Uterus (tissue), 2 donors: ENCODE measurements around the gene ZNF831.

Experiments
- POLR2A ChIP-seq, 2 donors: fragments of 450-650 bp; IDR thresholded peaks; one replicate each; pipeline ENCODE4 v1.6.1; 2016; ENCODE audit warnings: antibody characterized with exemption in 2 of 2, mild to moderate bottlenecking in 1 of 2, moderate library complexity in 1 of 2
- TF ChIP-seq, protein P1 (sequence below), 4 experiments: fragments of 200-600 bp in 2 of 4; fragments of 450-650 bp in 2 of 4; sonication (generic) in 2 of 4; IDR thresholded peaks; one replicate each; pipeline ENCODE4 v1.5.1; 2016 to 2019; ENCODE audit warnings: antibody characterized with exemption in 4 of 4, mild to moderate bottlenecking in 2 of 4, moderate library complexity in 1 of 4

DNA sequence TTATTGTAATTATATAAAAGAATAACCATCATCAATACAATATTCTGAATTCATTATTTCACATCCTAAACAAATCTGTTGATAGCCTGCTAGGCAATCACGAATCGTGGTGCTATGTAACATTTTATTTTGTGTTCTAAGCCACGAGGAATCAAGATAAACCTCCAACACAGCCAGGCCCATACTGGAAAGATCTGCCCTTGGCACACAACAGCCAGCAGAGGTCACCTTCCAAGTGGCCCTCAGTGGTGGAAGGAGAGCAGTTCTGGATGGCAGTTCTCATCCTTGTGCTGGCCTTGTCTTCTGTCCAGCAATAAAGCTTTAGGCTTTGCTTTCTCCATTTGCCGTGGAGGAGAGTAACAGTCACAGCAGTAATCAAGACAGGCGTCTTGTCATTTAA lies 13.2 kb downstream of the ZNF831 start:
- TF ChIP-seq, protein P1, sequence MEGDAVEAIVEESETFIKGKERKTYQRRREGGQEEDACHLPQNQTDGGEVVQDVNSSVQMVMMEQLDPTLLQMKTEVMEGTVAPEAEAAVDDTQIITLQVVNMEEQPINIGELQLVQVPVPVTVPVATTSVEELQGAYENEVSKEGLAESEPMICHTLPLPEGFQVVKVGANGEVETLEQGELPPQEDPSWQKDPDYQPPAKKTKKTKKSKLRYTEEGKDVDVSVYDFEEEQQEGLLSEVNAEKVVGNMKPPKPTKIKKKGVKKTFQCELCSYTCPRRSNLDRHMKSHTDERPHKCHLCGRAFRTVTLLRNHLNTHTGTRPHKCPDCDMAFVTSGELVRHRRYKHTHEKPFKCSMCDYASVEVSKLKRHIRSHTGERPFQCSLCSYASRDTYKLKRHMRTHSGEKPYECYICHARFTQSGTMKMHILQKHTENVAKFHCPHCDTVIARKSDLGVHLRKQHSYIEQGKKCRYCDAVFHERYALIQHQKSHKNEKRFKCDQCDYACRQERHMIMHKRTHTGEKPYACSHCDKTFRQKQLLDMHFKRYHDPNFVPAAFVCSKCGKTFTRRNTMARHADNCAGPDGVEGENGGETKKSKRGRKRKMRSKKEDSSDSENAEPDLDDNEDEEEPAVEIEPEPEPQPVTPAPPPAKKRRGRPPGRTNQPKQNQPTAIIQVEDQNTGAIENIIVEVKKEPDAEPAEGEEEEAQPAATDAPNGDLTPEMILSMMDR (IDR thresholded peaks at IDR 0.05): no peak
- no peak for TF ChIP-seq POLR2A (IDR thresholded peaks at IDR 0.05)
